Lung (tissue), 12 donors: Measurements from ENCODE around the gene DHDH. TPM values are rescaled to one million over a fixed set of nuclear protein-coding genes. Genes with fewer than 3 reads are reported as not detected.
A peak's percentile ranks its signal among the peaks of the same experiment; 100 is the strongest.
"Not testable (repeated sequence)": the region's sequence is repeated elsewhere in the genome, so short reads cannot be mapped to it uniquely, and the experiment has no call there.

Source experiments
- ATAC-seq: fragments of 200-7000 bp; cut with Tn5 transposase; one replicate; pipeline ENCODE4 v1.9.1; 2020; ENCODE audit warnings: moderate number of reproducible peaks; ENCODE audit not compliant: insufficient read depth, low FRiP score
- DNase-seq, 3 donors: peaks; one replicate each; pipeline ENCODE4 v3.0.0-alpha.2; 2013 to 2017
- H3K27ac ChIP-seq, 2 donors: one replicate each; pipeline ENCODE4 v1.5.1; 2013; ENCODE audit warnings: mild to moderate bottlenecking in 2 of 2, moderate library complexity in 2 of 2, control low read depth in 1 of 2, inconsistent platforms in 1 of 2, low read depth in 1 of 2, low read length in 1 of 2
- H3K27me3 ChIP-seq, 3 donors: one replicate each; pipeline ENCODE4 v1.5.1; 2013; ENCODE audit warnings: low read length in 2 of 3; ENCODE audit not compliant: control insufficient read depth in 3 of 3, insufficient read depth in 3 of 3
- H3K36me3 ChIP-seq, 4 donors: one replicate each; pipeline ENCODE4 v1.5.1; 2013; ENCODE audit warnings: low read length in 4 of 4, mild to moderate bottlenecking in 1 of 4, moderate library complexity in 1 of 4; ENCODE audit not compliant: control insufficient read depth in 4 of 4, insufficient read depth in 4 of 4
- H3K4me1 ChIP-seq, 5 donors: one replicate each; pipeline ENCODE4 v1.5.1; 2013; ENCODE audit warnings: low read length in 5 of 5, mild to moderate bottlenecking in 2 of 5, moderate library complexity in 1 of 5; ENCODE audit not compliant: control insufficient read depth in 5 of 5, insufficient read depth in 5 of 5
- H3K4me3 ChIP-seq: one replicate; pipeline ENCODE4 v1.5.1; 2013; ENCODE audit warnings: mild to moderate bottlenecking, control low read depth, moderate library complexity
- H3K9ac ChIP-seq, 2 donors: one replicate each; pipeline ENCODE4 v1.5.1; 2013; ENCODE audit warnings: low read length in 2 of 2, control low read depth in 1 of 2; ENCODE audit not compliant: insufficient read depth in 1 of 2
- H3K9me3 ChIP-seq, 4 donors: one replicate each; pipeline ENCODE4 v1.5.1; 2013; ENCODE audit warnings: low read length in 3 of 4, mild to moderate bottlenecking in 1 of 4, moderate library complexity in 1 of 4; ENCODE audit not compliant: control insufficient read depth in 4 of 4, insufficient read depth in 3 of 4
- CTCF ChIP-seq: IDR thresholded peaks from 2 replicates; pipeline ENCODE4 v1.5.1; 2012; ENCODE audit warnings: mild to moderate bottlenecking; ENCODE audit errors: control extremely low read depth, extremely low read depth
- WGBS, 2 donors: extraction: QIAGEN DNeasy Blood & Tissue Kit; methylation state at CpG; one replicate each; pipeline ENCODE4 v1.1.7; 2013; 5-methylcytosine and 5-hydroxymethylcytosine counted together
- polyA plus RNA-seq, 2 donors: library from polyadenylated mRNA; stranded (reverse); fragments of 200-250 nt; gene quantifications; one replicate each; pipeline ENCODE4 v1.2.1, GENCODE V29; 2013
- total RNA-seq, 2 donors: library from RNA; depleted of rRNA in 1 of 2; stranded (reverse); fragments of >200 nt in 1 of 2; gene quantifications; one replicate each; pipeline ENCODE4 v1.2.1, GENCODE V29; 2014 to 2021
- donor health status: control.
- donor health status: control.
- donor health status: Bipolar disorder and iron deficiency.
- donor health status: healthy.
- donor health status: DM: yes; HTN: yes; CAD: no.

DHDH gene
- total and polyA plus RNA-seq, 4 donors = 0.51 to 6.0 (median 1.9) TPM

- no peak overlapping the region for H3K4me3 ChIP-seq
- peaks cover 0 to 3% (median 0%) of the 10 kb centered on the region in 5 donors for H3K4me1 ChIP-seq
- no peak for ATAC-seq
- TF ChIP-seq CTCF = no peak
- H3K9me3 ChIP-seq = no peaks in the 10 kb centered on the region
- no peaks in the 10 kb centered on the region for H3K27me3 ChIP-seq
- H3K36me3 ChIP-seq = peaks cover 2 to 29% (median 10%) of the 10 kb centered on the region in 4 donors
- no peak for DNase-seq
- H3K27ac ChIP-seq = no peak overlapping the region
- no peak overlapping the region for H3K9ac ChIP-seq
- 71 to 78% methylated on average over 11 of the region's 11 CpGs for WGBS, 2 donors
Measured at GRCh38 chr19:48925240-48925843, 8.2 kb upstream of the DHDH start.

GRCh38 chr19:48925890-48926289 lies 7.6 kb upstream of the DHDH start:
- Histone ChIP-seq H3K36me3 (peaks cover 2 to 24% (median 10%) of the 10 kb centered on the region in 4 donors), H3K27ac (peak overlapping the region in 1 of 2 donors; percentile 68)
- 80 to 89% methylated on average over 8 of the region's 8 CpGs for WGBS, 2 donors
- not testable (repeated sequence) for H3K9me3 ChIP-seq, H3K9ac ChIP-seq, ATAC-seq, H3K27me3 ChIP-seq, H3K4me3 ChIP-seq, DNase-seq, H3K4me1 ChIP-seq

GRCh38 chr19:48926909-48927308 lies 6.6 kb upstream of the DHDH start:
- H3K27me3 ChIP-seq = no peaks in the 10 kb centered on the region
- H3K27ac ChIP-seq = peak overlapping the region; percentile 56 to 59
- WGBS, 2 donors = 7 to 35% methylated on average over 10 of the region's 10 CpGs
- TF ChIP-seq CTCF = no peak
- no peak overlapping the region for H3K4me3 ChIP-seq
- peak; percentile 55 for ATAC-seq
- H3K4me1 ChIP-seq = peaks cover 0 to 3% (median 0%) of the 10 kb centered on the region in 5 donors
- peak; percentile 44 to 89 (median 76) for DNase-seq
- H3K9ac ChIP-seq = no peak overlapping the region
- H3K36me3 ChIP-seq = peaks cover 0 to 14% (median 6%) of the 10 kb centered on the region in 4 donors
- H3K9me3 ChIP-seq = no peaks in the 10 kb centered on the region

GRCh38 chr19:48927692-48928091 lies 5.8 kb upstream of the DHDH start:
- not testable (repeated sequence) for ATAC-seq, H3K4me1 ChIP-seq, H3K9me3 ChIP-seq, H3K4me3 ChIP-seq, H3K36me3 ChIP-seq, DNase-seq, H3K27me3 ChIP-seq, H3K9ac ChIP-seq
- peak overlapping the region in 1 of 2 donors; percentile 56 for H3K27ac ChIP-seq
- WGBS, 2 donors = 80 to 87% methylated on average over 17 of the region's 17 CpGs
